Aorta (tissue), 5 donors: ENCODE data around the gene SUSD2. TPM values are rescaled to one million over a fixed set of nuclear protein-coding genes. Genes with fewer than 3 reads are reported as not detected.

Experiments used
- ATAC-seq: fragments of 200-7000 bp; cut with Tn5 transposase; one replicate; pipeline ENCODE4 v1.9.1; 2022; ENCODE audit warnings: moderate library complexity; ENCODE audit not compliant: low FRiP score
- DNase-seq, 2 donors: peaks; one replicate each; pipeline ENCODE4 v3.0.0-alpha.2; 2020
- H3K27ac ChIP-seq, 2 donors: one replicate each; pipeline ENCODE4 v1.5.1; 2013; ENCODE audit warnings: low read length in 2 of 2, mild to moderate bottlenecking in 2 of 2, moderate library complexity in 2 of 2, control low read depth in 1 of 2, inconsistent platforms in 1 of 2, low read depth in 1 of 2
- H3K27me3 ChIP-seq, 2 donors: one replicate each; pipeline ENCODE4 v1.6.1; 2013; ENCODE audit warnings: control low read depth in 1 of 2, low read length in 1 of 2, mild to moderate bottlenecking in 1 of 2, moderate library complexity in 1 of 2; ENCODE audit not compliant: insufficient read depth in 2 of 2, control insufficient read depth in 1 of 2
- H3K36me3 ChIP-seq, 2 donors: one replicate each; pipeline ENCODE4 v1.6.1; 2013; ENCODE audit warnings: control low read depth in 1 of 2, low read length in 1 of 2, mild to moderate bottlenecking in 1 of 2; ENCODE audit not compliant: insufficient read depth in 2 of 2, control insufficient read depth in 1 of 2
- H3K4me1 ChIP-seq, 2 donors: one replicate each; pipeline ENCODE4 v1.6.1; 2013; ENCODE audit warnings: low read length in 2 of 2, control low read depth in 1 of 2, mild to moderate bottlenecking in 1 of 2, moderate library complexity in 1 of 2; ENCODE audit not compliant: insufficient read depth in 2 of 2, control insufficient read depth in 1 of 2
- H3K4me3 ChIP-seq, 2 donors: one replicate each; pipeline ENCODE4 v1.5.1; 2013; ENCODE audit warnings: low read length in 2 of 2, control low read depth in 1 of 2, mild to moderate bottlenecking in 1 of 2
- H3K9me3 ChIP-seq: one replicate; pipeline ENCODE4 v1.6.1; 2013; ENCODE audit warnings: mild to moderate bottlenecking, low read length; ENCODE audit not compliant: control insufficient read depth
- WGBS, 2 donors: extraction: QIAGEN DNeasy Blood & Tissue Kit; methylation state at CpG; one replicate each; pipeline ENCODE4 v1.1.7; 2013; 5-methylcytosine and 5-hydroxymethylcytosine counted together
- intact Hi-C, 2 donors: fragments of 100-400 bp; cut with DNase I; formaldehyde crosslinking; loops; one replicate each; pipeline versions ENCODE4 v1.14.2 to v1.15.0; 2022
- polyA plus RNA-seq, 2 donors: library from polyadenylated mRNA; stranded (reverse); fragments of 200-250 nt; gene quantifications; one replicate each; pipeline ENCODE4 v1.2.3, GENCODE V29; 2013
- total RNA-seq, 2 donors: library from RNA; stranded (reverse); fragmentation: NEBNext Ultra II Directional; extraction: Animal tissue kit (Norgen Biotek cat#: 25700); gene quantifications; one replicate each; pipeline ENCODE4 v1.2.1, GENCODE V29; 2021
- donor health status: healthy with polysubstance abuse.
- donor health status: Bipolar disorder and iron deficiency.
- donor health status: DM: no; HTN: no; CAD: no.
- donor health status: DM: no; HTN: no; CAD: no.
- donor health status: DM: yes; HTN: yes; CAD: no.

Gene SUSD2
- total and polyA plus RNA-seq, 4 donors: 7.1 to 79.5 (median 13.1) TPM

DNA sequence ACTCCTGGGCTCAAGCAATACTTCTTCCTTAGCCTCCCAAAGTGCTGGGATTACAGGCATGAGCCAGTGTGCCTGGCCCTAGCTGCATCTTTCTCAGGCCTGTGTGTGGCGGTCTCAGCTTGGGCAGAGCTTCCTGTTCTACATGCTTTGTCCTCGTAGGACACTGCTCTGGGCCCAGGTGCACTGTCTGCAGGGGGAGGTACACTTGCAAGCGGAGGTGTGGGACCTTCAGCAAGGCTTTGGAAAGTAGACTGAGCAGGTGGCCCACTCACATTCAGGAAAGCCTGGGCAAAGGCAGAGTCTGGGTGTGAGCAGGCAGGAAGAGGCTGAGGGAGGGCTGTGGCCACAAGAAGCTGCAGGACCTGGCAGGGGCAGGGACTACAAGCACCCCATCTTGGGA lies 33.6 kb upstream of the SUSD2 start:
- ATAC-seq: no peak
- H3K27ac ChIP-seq: peak overlapping the region in 1 of 2 donors; percentile 94
- H3K36me3 ChIP-seq: no peaks in the 10 kb centered on the region
- no peaks in the 10 kb centered on the region for H3K27me3 ChIP-seq
- no peak overlapping the region for H3K4me3 ChIP-seq
- peaks cover 5 to 11% of the 10 kb centered on the region in 2 donors for H3K4me1 ChIP-seq
- 62 to 73% methylated on average over 3 of the region's 3 CpGs for WGBS, 2 donors
- DNase-seq: no peak
- intact Hi-C loops: loop anchor here in 1 of 2 donors (5.0 kb wide), 1 partner anchor 40 kb away; no protein-coding TSS in a partner anchor
- no peaks in the 10 kb centered on the region for H3K9me3 ChIP-seq

DNA sequence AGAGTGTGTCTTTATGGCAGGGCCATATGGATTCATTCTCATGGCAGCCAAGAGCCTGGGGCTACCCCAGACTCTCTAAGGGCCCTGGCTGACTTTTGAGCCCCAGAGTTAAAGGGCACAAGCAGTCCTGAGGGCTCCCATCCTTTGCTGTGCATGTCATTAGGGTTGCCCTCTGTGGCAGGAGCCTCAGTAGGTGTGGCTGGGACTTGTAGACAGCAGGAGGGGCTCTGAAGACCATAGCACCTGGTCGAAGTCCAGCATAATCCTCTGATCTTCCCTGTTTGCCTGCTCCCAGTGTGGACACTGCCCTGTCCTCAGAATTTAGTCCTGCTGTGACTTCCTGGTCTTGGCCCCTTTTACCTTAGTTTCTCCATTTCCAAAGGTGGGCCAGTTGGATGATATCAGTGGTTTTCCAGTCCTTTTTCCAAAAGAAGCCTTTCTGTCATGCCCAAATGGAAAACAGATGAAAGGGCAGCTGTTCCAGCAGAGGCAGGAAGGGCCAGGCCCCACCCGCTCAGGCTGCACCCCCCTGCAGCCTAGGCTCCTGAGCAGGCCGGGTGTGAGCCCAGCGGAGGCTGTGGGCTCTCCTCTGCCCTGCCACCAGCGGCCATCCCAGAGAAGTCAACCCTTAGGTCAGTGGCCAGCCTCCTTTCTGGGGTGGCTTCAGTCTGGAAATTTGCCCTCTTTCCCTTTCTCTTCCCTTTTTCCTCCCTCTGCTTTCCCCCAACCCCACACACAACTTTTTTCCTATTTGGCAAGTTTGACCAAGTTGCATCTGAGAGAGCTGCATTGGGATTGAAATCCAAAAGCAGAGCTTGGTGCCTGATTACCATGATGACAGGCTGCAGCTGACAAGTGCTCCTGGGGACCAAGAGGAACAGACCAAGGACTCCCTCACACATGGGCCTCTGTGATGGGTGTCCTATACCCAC lies 32.8 kb upstream of the SUSD2 start:
- ATAC-seq (no peak), DNase-seq (no peak)
- WGBS, 2 donors: 83 to 88% methylated on average over 5 of the region's 5 CpGs
- no peaks in the 10 kb centered on the region for H3K27me3 ChIP-seq
- H3K4me1 ChIP-seq: peaks cover 5 to 11% of the 10 kb centered on the region in 2 donors
- peak overlapping the region in 1 of 2 donors; percentile 94 for H3K27ac ChIP-seq
- no peaks in the 10 kb centered on the region for H3K36me3 ChIP-seq
- H3K4me3 ChIP-seq: no peak overlapping the region
- H3K9me3 ChIP-seq: no peaks in the 10 kb centered on the region
- intact Hi-C loops: loop anchor here in 1 of 2 donors (5.0 kb wide), 1 partner anchor 41 kb away; no protein-coding TSS in a partner anchor

DNA sequence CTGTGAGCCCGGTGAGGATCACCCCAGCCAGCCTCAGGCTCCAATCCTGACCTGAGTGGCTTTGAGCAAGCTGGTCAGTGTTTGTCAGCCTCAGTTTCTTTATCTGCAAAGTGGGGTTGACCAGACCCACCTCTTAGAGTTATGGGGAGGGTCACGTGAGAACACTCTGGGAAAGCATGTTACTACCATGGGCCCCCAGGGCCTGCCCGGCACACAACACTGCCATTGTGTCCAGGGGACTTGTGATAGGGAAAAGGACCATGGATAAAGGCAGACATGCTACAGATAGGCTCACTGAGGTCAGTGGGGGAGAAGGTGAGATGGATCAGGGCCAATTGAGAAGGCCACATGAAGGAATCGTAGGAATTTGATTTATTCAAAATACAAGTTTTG lies 32.1 kb upstream of the SUSD2 start:
- no peak overlapping the region for H3K4me3 ChIP-seq
- no peak for DNase-seq
- intact Hi-C loops: loop anchor here in 1 of 2 donors (5.0 kb wide), 1 partner anchor 42 kb away; no protein-coding TSS in a partner anchor
- H3K27ac ChIP-seq: peak overlapping the region in 1 of 2 donors; percentile 42
- H3K9me3 ChIP-seq: no peaks in the 10 kb centered on the region
- no peak for ATAC-seq
- peaks cover 5 to 11% of the 10 kb centered on the region in 2 donors for H3K4me1 ChIP-seq
- no peaks in the 10 kb centered on the region for H3K27me3 ChIP-seq
- no peaks in the 10 kb centered on the region for H3K36me3 ChIP-seq
- WGBS, 2 donors: 93 to 95% methylated on average over 4 of the region's 4 CpGs

DNA sequence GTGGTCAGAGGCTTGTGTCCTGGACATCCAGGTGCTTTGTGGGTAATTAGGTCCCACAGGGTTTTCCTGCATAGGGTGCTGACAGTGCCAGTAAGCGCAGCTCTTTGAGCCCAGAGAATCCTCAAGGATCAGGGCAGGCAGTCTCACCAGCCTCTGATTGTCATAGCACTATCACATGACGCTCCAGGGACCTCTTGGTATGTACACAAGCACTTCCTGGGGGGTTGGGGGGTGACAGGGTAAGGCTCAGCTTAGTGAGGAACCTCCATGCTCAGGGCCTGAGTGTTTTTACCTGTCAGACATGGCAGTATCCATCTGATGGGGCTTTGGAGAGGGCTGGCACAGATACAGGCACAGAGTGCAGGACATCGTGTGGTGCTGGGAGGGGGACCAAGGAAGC lies 27.9 kb upstream of the SUSD2 start:
- DNase-seq (no peak), ATAC-seq (no peak)
- no peak overlapping the region for H3K27ac ChIP-seq
- H3K4me1 ChIP-seq: no peaks in the 10 kb centered on the region
- WGBS, 2 donors: 76 to 88% methylated on average over 3 of the region's 3 CpGs
- no peaks in the 10 kb centered on the region for H3K36me3 ChIP-seq
- no peak overlapping the region for H3K4me3 ChIP-seq
- intact Hi-C loops: no loop called here
- no peaks in the 10 kb centered on the region for H3K27me3 ChIP-seq
- H3K9me3 ChIP-seq: no peaks in the 10 kb centered on the region

DNA sequence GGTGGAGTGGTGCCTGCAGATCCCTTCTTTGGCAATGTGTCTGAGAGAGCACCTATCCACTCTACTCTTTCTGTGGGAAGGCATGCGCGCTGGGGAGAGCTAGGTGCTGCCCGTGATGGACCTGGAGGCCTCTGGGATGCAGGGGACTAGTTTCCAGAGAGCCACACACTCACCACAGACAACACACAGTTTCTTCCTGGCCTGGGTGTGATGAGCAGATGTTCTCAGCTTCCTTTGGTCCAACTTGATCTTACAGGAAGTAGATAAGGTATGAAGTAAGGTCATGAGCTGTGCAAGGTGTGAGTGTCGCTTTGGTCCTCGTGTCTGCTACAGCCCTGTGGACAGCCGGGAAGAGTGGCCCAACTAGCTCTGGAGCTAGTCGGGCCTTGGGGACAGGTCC lies 27.3 kb upstream of the SUSD2 start:
- no peaks in the 10 kb centered on the region for H3K4me1 ChIP-seq

DNA sequence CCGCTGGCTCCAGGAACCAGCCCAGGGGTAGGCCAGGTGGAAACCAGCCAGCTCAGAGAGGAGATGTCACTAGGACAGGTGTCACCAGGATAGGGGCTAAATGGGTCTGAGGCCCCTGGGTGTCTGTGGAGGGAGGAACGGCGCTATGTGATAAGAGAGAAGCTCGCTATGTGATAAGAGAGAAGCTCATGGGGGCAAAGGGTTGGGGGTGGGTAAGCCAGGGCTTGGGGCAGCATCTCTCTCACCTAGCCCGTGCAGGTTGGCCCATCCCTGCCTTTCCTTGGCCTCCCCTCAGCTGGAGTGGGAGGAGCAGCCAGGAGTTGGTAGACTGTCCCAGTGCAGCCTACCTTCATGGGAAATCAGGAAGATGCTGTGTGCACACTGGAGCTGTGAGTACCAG lies 26.5 kb upstream of the SUSD2 start:
- no peak for DNase-seq
- ATAC-seq: no peak
- H3K4me1 ChIP-seq: no peaks in the 10 kb centered on the region
- no peaks in the 10 kb centered on the region for H3K36me3 ChIP-seq
- H3K27ac ChIP-seq: no peak overlapping the region
- no peaks in the 10 kb centered on the region for H3K27me3 ChIP-seq
- H3K9me3 ChIP-seq: no peaks in the 10 kb centered on the region
- intact Hi-C loops: loop anchor here in 1 of 2 donors (5.0 kb wide), 2 partner anchors 48 to 143 kb away; partner anchors contain the start of gene CABIN1
- 91 to 95% methylated on average over 5 of the region's 5 CpGs for WGBS, 2 donors
- no peak overlapping the region for H3K4me3 ChIP-seq

More for the DNA sequence above, 27.3 kb upstream of the SUSD2 start:
- no peaks in the 10 kb centered on the region for H3K36me3 ChIP-seq
- no peak for DNase-seq
- H3K27me3 ChIP-seq: no peaks in the 10 kb centered on the region
- no peak for ATAC-seq
- WGBS, 2 donors: 92 to 94% methylated on average over 7 of the region's 7 CpGs
- no peak overlapping the region for H3K4me3 ChIP-seq
- intact Hi-C loops: no loop called here
- H3K9me3 ChIP-seq: no peaks in the 10 kb centered on the region
- H3K27ac ChIP-seq: no peak overlapping the region

DNA sequence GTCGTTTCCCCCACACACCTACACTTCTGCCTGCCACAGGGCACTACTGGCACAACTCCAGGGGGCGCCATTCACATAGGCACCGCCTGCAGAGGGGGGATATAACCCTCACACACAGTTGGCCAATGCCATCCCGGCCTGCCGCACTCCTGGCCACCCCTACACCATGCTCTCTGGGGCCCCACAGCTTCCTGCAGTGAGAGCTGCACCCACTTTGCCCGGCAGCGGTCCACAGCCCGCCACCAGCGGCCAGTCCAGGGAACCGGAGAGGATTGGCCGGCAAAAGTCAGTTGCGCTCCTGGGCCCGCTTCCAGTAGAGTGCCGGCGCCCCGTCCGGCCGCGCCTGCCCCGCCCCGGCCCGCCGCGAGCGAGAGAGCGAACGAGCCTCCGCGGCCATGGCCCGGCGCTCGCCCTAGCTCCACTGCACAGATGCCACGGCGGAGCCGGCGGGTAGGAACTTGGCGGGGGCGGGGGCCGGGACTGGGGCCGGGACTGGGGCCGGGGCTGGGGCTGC lies 25.6 kb upstream of the SUSD2 start:
- Histone ChIP-seq H3K9me3 (no peaks in the 10 kb centered on the region), H3K4me3 (peak overlapping the region; percentile 69 to 91), H3K36me3 (no peaks in the 10 kb centered on the region), H3K4me1 (no peaks in the 10 kb centered on the region), H3K27me3 (no peaks in the 10 kb centered on the region), H3K27ac (peak overlapping the region; percentile 2 to 9)
- peak; percentile 85 for ATAC-seq
- DNase-seq: peak; percentile 91 to 94
- intact Hi-C loops: loop anchor here in 1 of 2 donors (5.0 kb wide), 2 partner anchors 48 to 143 kb away; partner anchors contain the start of gene CABIN1
- 0 to 1% methylated on average over 34 to 41 of the region's 41 CpGs for WGBS, 2 donors

DNA sequence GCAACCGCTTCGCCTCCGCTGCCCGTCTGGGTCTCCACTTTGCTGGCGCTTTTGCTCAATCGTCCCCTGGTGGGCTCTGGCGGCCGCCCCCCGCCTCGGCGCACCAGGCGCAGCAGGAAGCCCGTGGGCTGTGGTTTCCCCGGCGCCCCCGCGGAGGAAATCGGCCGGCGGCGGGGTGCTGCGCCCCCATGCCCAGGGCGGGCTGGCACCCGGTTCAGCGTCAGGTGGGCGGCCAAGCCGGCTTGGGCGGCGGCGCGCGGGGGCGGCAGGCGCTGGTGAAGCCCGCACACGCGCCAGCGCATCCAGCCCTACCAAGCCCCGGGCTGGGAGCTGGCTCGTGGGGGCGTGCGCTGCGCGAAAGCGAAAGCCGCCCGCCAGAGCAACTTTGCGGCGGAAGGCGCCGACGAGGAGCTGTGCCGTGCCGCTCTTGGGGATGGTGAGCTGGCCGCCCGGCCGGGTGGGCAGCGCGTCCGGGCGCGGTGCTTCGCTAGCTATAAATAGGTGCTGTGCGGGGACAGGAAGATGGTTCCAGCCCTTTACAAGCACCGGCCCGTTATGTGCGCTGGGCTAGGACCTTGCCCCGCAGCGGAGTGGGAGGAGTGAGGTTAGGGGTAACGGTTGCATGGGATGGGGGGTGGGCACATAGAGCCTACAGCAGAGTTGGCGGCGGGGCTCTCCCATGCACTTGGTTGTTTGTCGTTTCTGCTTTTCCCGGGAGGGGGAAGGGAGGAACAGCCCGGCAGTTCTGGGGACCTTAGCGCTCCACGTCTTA lies 25.0 kb upstream of the SUSD2 start:
- WGBS, 2 donors: 0% methylated on average over 69 to 77 of the region's 77 CpGs
- H3K36me3 ChIP-seq: no peaks in the 10 kb centered on the region
- H3K9me3 ChIP-seq: no peaks in the 10 kb centered on the region
- intact Hi-C loops: loop anchor here in 1 of 2 donors (5.0 kb wide), 2 partner anchors 49 to 144 kb away; partner anchors contain the start of gene CABIN1
- ATAC-seq (peak; percentile 49), DNase-seq (peak; percentile 70 to 85)
- H3K27ac ChIP-seq: peak overlapping the region; percentile 9 to 43
- peak overlapping the region; percentile 69 to 91 for H3K4me3 ChIP-seq
- no peaks in the 10 kb centered on the region for H3K27me3 ChIP-seq
- no peaks in the 10 kb centered on the region for H3K4me1 ChIP-seq
